NCI-H2081 (cell line): ENCODE results near the gene DCLK1.
A peak's percentile ranks its signal among the peaks of the same experiment; 100 is the strongest.
"Not testable (repeated sequence)": the region's sequence is repeated elsewhere in the genome, so short reads cannot be mapped to it uniquely, and the experiment has no call there.

Source experiments
- DNase-seq, 2 experiments: peaks; one replicate each; lab custom pipeline; 2025; lab: John Stamatoyannopoulos, UW

Gene DCLK1

GRCh38 chr13:36086117-36086516, 45.1 kb downstream of the DCLK1 start:
- DNase-seq = peak; percentile 41 to 63

GRCh38 chr13:36084131-36084530, 47.1 kb downstream of the DCLK1 start:
- DNase-seq = no peak

DNA sequence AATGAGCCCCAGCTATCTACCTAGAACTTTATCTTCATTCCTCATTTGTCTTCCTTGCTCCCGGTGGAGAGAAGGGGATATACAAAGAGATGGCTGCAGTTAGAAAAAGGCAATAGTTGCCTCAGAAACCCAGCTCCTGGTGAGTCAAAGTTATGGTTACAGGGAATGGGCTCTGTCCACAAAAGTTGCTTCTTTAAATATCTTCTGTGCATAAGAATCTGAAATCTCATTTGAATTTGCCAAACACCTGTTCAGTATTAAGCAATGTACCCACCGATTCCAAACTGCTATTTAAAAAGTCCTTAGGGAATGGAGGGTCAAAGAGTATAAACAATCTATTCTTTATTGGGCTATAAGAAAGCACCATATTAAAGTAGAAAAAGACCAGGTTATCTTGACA, 48.4 kb downstream of the DCLK1 start:
- no peak for DNase-seq

- DNase-seq = no peak
Observed at GRCh38 chr13:36082396-36082795, 48.8 kb downstream of the DCLK1 start.

DNA sequence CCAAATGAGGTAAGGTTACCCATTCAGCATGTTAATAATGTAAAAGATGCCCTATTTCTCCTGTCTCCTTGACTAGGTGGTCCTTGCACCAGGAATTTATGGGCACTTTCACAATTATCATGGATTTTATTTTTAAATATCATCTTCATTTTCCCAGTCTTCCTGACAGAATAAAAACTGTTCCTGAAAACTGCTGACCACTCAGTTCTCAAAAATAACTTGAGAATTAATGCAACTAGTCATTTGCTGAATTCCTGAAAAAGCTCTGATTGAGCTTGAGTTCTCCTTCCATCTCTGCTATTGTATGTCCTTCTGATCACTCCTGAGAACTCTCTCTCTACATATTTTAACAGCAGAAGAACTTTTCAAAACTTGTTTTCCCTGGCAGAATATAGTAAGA, 55.0 kb downstream of the DCLK1 start:
- no peak for DNase-seq

DNA sequence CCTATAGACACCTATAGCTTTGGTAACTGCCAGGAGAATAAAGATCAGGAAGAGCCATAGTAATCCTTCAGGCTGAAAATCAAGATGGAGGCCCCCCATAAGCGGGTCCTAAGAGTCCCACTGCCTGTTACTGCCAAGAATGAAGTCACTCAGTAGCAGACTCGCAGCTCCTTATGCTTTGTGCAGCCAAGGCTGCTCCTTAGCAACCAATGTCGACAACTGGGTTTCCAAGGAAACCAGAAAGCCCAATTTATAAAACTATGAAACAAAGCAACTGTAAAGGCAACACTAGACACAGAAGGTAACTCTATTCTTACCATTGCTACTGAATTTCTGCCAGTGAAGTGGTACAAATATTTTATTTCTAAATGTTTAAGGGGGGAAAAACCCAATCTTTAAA, 56.5 kb downstream of the DCLK1 start:
- DNase-seq = peak; percentile 15 to 27

DNA sequence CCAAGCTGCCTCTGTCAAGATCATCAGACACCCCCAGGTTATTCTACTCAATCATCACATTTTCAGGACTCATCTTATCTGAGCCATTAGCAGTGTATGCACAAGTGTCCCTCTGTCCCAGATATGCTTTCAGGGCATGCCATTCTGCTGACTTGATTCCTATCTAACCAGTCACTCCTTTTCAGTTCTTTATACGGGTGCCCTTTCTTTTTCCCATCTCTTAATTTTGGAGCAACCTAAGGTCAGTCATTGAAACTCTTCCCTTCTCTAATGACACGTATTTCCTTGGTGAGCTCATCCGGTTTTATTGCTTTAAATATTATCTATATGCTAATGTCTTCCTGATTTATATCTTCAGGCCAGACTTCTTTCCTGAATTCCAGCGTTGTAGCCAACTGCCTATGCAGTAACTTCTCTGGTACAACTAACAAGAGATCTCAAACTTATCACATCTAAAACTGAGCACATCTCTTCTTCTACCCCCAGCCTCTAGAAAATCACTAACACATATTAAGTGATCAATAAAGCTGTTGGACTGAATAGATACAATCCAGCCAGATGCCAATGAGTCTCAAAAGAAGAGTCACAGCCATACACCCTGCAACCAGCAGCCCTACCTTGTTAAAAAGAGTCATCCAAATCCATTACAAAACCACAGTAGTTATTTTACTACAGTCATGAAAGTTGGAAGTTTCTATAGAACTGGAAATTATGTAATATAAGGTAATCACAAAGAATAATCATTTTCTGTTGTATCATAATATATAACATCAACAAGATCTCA, 58.8 kb downstream of the DCLK1 start:
- no peak for DNase-seq

DNA sequence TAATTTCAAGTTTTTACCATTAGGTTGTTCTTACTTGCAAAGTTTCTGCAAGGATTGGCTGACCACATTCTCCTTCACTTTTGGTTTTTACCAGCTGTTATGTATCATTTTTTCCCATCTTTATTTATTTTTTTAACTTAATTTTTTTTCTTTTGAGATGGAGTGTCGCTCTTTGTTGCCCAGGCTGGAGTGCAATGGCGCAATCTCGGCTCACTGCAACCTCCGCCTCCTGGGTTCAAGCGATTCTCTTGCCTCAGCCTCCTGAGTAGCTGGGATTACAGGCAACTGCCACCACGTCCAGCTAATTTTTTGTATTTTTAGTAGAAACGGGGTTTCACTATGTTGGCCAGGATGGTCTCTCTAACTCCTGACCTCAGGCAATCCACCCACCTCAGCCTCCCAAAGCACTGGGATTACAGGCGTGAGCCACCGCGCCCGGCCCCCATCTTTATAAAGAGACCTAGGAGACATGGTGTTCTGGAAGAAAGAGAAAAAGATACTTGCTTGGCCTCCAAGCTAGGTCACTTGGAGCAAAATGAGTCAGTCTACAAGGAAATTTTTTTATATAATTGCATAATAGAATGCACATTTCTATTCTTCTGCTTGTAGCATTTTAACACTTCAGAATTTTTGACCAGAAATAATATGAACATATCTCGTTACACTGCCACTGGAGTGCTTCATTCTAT, 60.5 kb downstream of the DCLK1 start:
- DNase-seq = not testable (repeated sequence)

DNA sequence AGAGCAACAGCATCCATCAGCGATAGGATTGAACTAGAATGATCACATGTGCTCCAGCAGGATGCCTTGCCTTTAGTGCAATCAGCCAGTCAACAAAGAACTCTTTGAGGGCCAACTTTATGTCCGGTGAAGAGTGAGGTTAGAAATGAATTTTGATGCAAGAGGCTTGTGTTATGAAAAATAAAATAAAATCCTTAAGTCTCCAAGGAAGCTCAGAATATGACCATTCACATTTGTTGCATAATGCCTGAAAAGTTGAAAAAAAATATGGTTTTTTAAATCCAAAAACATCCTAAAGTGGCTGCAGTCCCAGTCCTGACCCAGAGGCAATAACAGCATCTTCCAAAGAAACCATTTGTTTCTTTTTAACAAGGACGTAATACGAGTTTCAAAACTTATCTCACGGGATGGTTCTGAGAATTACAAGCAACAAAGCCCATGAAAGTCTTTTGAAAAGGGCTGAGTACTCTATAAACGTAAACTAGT, 61.3 kb downstream of the DCLK1 start:
- DNase-seq = no peak

- DNase-seq = no peak
Observed at GRCh38 chr13:36068991-36069390, 62.2 kb downstream of the DCLK1 start.

GRCh38 chr13:36068566-36068965, 62.6 kb downstream of the DCLK1 start:
- DNase-seq = no peak

DNA sequence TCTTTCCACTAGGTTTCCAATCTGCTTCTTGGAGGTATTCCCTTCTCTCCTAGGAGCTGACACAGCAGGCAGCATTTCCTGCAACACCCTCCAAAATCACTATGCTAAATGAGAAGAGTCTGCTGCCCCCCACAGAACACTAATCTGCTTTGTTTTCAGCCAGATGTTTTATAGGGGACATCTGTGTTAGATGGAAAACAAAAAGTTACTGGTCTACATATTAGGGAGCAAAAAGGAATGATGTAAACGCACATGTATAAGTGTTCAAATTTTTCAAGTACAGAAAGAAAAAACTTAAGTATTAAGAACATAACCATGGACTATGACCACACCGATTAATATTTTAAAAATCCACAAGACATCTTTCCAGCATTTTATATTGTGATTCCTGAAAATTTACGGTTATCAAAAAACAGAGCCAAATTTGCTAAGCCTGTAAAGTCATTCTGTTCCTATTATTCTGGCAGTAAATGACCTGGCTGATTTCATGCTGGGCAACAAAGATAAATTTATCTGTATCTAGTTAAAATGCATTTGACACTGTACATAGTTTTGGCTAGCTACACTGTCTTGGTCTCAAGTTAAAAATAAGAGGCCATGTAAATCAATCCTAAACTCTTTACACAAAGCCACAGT, 63.3 kb downstream of the DCLK1 start:
- DNase-seq = no peak

- no peak for DNase-seq
Observed at GRCh38 chr13:36062249-36062648, 68.9 kb downstream of the DCLK1 start.

DNA sequence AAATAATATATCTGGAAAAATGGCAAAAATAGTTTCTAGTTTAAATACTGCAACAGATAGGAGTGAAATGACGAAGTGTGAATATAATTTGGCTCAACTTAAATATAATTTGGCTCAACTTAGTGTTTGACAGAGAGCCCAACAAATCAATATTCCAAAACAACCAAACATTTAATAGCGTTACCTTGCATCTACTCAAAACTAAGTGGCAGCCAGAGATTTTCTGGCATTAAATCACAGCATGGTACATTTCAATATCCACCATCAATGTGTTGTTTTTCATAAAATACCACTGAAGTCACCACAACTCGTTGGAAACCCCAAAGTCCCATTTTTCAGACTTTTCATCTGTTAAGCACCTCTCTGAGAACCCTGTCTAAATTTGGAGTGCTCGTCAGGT, 69.6 kb downstream of the DCLK1 start:
- DNase-seq = no peak

- DNase-seq = no peak
Observed at GRCh38 chr13:36061054-36061453, 70.1 kb downstream of the DCLK1 start.

DNA sequence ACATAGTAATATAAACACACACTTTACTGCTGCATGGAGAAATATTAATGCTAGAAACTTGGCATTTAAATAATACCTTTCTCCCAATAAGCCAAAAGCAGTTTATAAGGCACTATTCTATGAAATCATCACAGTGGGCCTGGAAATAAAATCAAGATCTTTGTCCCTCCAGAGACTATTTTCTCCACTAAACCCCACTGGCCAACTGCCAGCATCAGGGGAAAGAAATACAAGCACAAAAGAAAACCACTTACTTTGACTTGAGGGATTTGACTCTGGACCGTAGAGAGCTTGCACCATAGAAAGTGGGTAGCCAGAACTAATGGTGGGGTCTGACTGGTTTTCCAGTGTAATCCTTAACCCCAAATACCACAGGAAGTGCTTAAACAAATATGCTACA, 71.9 kb downstream of the DCLK1 start:
- no peak for DNase-seq

DNA sequence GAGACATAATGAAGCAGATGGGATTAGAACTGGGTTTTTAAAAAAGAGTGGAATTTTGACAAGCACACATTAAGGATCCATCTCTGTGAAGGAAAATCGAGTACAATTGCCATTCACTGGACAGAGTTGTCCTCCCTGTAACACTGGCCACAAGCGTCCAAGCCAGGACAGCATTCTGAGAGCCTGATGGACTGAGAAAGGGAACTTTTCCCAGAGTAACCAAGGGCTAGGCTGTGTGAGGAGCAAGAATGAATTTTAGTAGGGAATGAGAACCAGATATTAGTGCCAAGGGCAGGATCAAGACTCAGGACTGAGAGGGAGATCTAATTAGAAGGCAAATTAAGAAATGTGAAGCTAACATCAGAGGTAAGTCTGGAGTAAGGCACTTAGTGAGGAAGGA, 73.1 kb downstream of the DCLK1 start:
- no peak for DNase-seq

GRCh38 chr13:36057547-36057946, 73.6 kb downstream of the DCLK1 start:
- no peak for DNase-seq

DNA sequence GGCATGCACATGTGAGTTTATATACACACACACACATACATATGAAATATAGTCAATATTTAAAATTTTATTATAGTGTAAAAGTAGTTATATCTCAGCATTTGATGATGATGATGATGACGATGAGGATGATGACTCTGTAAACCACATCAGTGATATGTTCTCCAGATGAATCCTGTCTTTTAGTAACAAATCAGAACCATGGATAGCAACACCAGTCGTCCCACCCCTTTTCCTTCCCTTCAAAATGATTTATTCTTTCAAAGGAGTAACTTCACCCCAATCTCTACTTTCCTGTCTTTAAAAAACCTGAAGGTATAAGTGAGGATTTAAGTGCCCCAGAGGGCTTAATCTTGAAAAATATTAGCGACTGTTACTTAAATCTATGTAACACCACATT, 74.1 kb downstream of the DCLK1 start:
- no peak for DNase-seq

- no peak for DNase-seq
Observed at GRCh38 chr13:36055366-36055765, 75.8 kb downstream of the DCLK1 start.

DNA sequence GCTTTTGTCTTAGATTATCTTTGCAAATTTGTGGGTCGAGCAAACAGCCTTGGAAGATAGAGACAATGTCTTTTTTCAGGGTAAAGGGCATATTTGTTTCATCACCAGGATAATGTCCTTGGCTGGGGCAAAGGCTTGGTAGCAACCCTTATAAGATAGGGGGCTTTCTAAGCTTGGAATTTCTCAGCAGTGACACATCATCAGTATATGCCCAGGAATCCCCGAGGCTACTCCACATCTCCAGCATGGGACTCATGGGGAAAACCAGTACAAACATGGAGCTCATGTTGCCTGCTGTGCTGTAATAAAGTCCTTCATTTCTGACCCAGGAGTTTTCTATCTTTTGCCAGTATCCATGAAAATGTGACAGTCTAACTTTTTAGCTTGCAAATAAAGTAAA, 77.1 kb downstream of the DCLK1 start:
- no peak for DNase-seq

GRCh38 chr13:36051082-36051481, 80.1 kb downstream of the DCLK1 start:
- DNase-seq = no peak

GRCh38 chr13:36046672-36047071, 84.5 kb downstream of the DCLK1 start:
- no peak for DNase-seq
